Uterus (tissue), 2 donors: ENCODE results near the gene ACAD10.

Experiments used
- CTCF ChIP-seq, 4 experiments: fragments of 200-600 bp in 2 of 4; fragments of 450-650 bp in 2 of 4; sonication (generic) in 2 of 4; IDR thresholded peaks; one replicate each; pipeline ENCODE4 v1.5.1; 2016 to 2019; ENCODE audit warnings: antibody characterized with exemption in 4 of 4, mild to moderate bottlenecking in 2 of 4, moderate library complexity in 1 of 4
- POLR2A ChIP-seq, 2 donors: fragments of 450-650 bp; IDR thresholded peaks; one replicate each; pipeline ENCODE4 v1.6.1; 2016; ENCODE audit warnings: antibody characterized with exemption in 2 of 2, mild to moderate bottlenecking in 1 of 2, moderate library complexity in 1 of 2

DNA sequence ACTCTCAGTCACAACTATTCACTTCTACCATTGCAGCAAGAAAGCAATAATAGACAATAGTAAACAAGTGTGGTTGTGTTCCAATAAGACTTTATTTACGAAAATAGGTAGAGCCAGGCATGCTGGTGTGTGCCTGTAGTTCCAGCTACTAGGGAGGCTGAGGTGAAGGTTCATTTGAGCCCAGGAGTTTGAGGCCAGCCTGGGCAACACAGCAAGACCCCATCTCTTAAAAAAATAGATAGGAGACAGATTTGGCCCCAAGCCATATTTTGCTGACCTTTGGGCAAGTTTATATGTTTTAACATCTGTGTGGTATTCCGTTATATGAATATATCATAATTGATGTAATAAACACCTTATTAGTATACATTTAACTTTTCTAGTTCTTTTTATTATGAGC lies 14.1 kb downstream of the ACAD10 start:
- TF ChIP-seq CTCF (IDR thresholded peaks at IDR 0.05) (no peak), POLR2A (IDR thresholded peaks at IDR 0.05) (no peak)
